GM13977 (cell line): ENCODE data around the gene C6orf120.

Experiments used
- DNase-seq: peaks from one replicate; pipeline ENCODE4 v3.0.0; 2012; ENCODE audit warnings: low spot score
- in situ Hi-C: fragments of 300-500 bp; cut with MboI; formaldehyde crosslinking; loops from one replicate; pipeline ENCODE4 v1.12.0; 2022; ENCODE audit warnings: low sequenced_read_pairs, low pct_unique_long_range_greater_than_20kb, mixed read lengths, inconsistent platforms; ENCODE audit not compliant: unreplicated experiment
- TF ChIP-seq, protein P1 (sequence below): IDR thresholded peaks from 2 replicates; pipeline ENCODE4 v1.5.1; 2012; ENCODE audit warnings: mild to moderate bottlenecking, control low read depth; ENCODE audit not compliant: insufficient read depth; ENCODE audit errors: extremely low read depth, missing control alignments

C6orf120 gene

DNA sequence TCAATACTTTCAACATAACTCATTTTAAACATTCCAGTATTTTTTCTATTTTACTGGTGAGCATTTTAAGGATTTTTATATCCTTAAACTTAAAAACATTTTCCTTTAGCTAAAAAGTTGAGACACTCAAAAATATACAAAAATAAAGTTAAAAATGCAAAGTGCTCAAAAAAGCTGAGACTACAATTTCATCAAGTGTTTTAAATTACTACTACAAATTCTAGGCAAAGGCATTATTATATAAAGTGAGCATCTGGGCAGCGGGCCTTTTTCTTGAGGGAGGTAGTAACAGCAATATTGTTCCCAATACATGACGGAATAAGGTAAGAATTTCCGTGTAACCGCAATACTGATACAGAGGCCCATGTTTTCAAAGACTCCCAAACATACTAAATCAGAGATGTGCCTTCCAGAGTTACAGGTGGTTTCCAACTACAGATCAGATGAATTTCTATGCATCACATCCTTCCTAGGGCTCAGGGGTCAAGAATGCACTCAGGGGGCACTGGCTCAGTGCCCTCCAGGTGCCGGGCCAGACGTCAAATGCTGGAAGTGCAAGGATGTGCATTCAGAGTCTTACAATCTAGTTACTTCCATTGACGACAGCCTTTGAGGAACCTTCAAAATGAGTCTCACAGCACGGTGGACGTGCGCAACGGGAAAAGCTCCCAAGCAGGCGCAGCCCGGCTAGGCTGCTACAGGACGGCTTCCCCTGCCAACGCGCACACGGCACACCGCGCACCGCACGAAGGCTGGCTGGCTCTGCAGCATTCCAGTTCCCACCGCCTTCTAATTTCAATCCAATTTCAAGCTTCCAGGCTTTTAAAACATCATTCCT lies 20.7 kb downstream of the C6orf120 start:
- TF ChIP-seq, protein P1, sequence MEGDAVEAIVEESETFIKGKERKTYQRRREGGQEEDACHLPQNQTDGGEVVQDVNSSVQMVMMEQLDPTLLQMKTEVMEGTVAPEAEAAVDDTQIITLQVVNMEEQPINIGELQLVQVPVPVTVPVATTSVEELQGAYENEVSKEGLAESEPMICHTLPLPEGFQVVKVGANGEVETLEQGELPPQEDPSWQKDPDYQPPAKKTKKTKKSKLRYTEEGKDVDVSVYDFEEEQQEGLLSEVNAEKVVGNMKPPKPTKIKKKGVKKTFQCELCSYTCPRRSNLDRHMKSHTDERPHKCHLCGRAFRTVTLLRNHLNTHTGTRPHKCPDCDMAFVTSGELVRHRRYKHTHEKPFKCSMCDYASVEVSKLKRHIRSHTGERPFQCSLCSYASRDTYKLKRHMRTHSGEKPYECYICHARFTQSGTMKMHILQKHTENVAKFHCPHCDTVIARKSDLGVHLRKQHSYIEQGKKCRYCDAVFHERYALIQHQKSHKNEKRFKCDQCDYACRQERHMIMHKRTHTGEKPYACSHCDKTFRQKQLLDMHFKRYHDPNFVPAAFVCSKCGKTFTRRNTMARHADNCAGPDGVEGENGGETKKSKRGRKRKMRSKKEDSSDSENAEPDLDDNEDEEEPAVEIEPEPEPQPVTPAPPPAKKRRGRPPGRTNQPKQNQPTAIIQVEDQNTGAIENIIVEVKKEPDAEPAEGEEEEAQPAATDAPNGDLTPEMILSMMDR = no peak
- DNase-seq = peak; percentile 23
- in situ Hi-C loops = no loop called here

- peak; percentile 70 for DNase-seq
- in situ Hi-C loops = no loop called here
- TF ChIP-seq, protein P1 = no peak
Observed at GRCh38 chr6:169723200-169723909, 21.4 kb downstream of the C6orf120 start.

- TF ChIP-seq, protein P1 = no peak
- peak; percentile 81 for DNase-seq
- in situ Hi-C loops = no loop called here
Observed at GRCh38 chr6:169723991-169724493, 22.1 kb downstream of the C6orf120 start.

DNA sequence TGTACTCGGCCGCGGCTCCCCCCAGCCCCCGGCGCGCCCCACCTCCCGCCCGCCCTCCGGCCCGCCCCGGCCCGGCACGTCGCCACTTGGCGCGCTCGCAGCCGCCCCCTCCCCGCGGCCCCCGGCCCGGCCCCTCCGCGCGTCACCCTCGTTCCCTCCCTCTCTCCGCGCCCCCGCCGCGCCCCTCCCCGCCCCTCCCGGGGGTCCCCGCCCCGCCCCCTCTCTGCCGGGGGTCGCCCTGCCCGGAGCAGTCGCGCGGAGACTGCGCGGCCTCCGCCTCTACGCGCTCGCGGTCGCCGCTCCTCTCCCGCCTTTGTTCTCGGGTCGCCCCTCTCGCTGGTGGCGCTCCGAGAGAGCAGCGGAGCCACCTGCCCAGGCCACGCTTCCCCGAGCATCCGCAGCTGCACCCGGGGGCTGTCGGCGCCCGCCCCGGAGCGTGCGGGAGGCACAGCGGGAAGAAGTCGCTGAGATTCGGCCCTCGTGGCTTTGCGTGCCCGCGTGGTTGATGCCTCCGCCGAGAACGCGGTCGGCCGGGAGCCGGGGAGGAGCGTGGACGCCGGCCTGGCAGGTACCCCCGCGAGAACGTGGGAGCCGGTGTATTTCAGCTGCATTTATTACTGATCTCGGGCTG lies 22.7 kb downstream of the C6orf120 start, which contains the start of gene PHF10:
PHF10 (minus strand) TSS at position 7 of the 631 bp plus-strand sequence. CDS start 569 bp downstream, outside the sequence.
- TF ChIP-seq, protein P1 = no peak
- in situ Hi-C loops = no loop called here
- peak; percentile 91 for DNase-seq

DNA sequence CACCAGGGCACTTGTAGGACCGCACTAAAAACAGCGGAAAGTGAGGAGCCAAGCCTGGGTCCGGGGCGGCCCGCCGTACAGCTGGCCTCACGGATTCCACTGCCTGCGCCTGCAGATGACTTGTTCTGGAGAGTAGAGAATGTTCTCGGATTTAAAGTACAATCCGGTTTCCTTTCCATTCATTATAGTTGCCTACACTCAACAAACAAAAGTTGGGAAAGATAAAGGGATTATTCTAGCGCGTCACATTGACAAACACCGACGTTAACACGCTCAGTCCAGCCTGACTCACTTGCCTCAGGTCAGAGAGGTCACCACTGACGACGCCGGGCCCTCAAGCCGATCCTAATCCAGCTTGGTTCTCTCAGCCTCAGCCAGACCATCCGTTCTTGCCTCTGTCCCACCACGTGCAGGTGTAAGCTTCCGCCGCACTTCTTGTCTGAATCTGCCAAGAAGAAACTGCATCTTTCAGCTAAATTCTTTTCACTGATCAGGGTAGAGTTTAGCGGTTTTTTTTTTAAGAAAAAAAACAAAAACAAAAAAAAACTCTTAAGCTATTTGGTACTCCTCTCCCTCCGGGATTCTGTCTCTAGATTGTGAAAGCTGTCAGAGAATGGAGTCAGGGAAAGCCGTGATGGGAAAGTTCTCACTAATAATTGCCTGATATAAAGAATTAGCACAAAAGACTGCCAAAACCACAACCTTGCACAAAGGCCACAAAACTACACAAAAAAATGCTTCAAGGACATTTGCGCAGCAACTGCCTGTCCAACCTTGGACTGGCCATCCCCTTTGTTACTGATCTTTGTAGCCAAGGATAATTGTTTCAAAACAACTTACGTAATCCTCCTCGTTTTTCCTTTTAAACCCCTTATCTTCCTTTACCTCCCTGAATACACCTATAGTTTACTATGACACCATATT lies 23.5 kb downstream of the C6orf120 start:
- DNase-seq = no peak
- in situ Hi-C loops = no loop called here
- TF ChIP-seq, protein P1 = no peak
